ENCODE results near the gene LMNA.

GRCh38 chr1:156077430-156077760 lies 37.1 kb upstream of the LMNA start:
- no peak for TF ChIP-seq CTCF (IDR thresholded peaks at IDR 0.05)
- TF ChIP-seq EZH2 (IDR thresholded peaks at IDR 0.05), result no peak
